GM18909 (cell line): ENCODE results near the gene NSFL1C.

Source experiments
- ATAC-seq: cut with Tn5 transposase; IDR thresholded peaks from one replicate; pipeline ENCODE4 v1.9.1; 2021; ENCODE audit warnings: mild to moderate bottlenecking; ENCODE audit not compliant: unreplicated experiment, poor library complexity

The NSFL1C gene

GRCh38 chr20:1462834-1463233, 3.8 kb downstream of the NSFL1C start:
- ATAC-seq: no peak

- ATAC-seq: no peak
Measured at GRCh38 chr20:1462001-1462400, 4.6 kb downstream of the NSFL1C start.

- ATAC-seq: no peak
Measured at GRCh38 chr20:1460275-1460674, 6.4 kb downstream of the NSFL1C start.

GRCh38 chr20:1457992-1458391, 8.7 kb downstream of the NSFL1C start:
- no peak for ATAC-seq

- ATAC-seq: no peak
Measured at GRCh38 chr20:1456300-1456699, 10.3 kb downstream of the NSFL1C start.

GRCh38 chr20:1450926-1451491, 15.6 kb downstream of the NSFL1C start:
- ATAC-seq: no peak

GRCh38 chr20:1449370-1449769, 17.3 kb downstream of the NSFL1C start:
- no peak for ATAC-seq

GRCh38 chr20:1448081-1448620, 18.5 kb downstream of the NSFL1C start:
- no peak for ATAC-seq

- no peak for ATAC-seq
Measured at GRCh38 chr20:1446536-1446935, 20.1 kb downstream of the NSFL1C start.

GRCh38 chr20:1443085-1443484, 23.6 kb downstream of the NSFL1C start:
- no peak for ATAC-seq

GRCh38 chr20:1442304-1442703, 24.3 kb downstream of the NSFL1C start:
- no peak for ATAC-seq

- ATAC-seq: no peak
Measured at GRCh38 chr20:1441133-1441532, 25.5 kb downstream of the NSFL1C start.

- ATAC-seq: no peak
Measured at GRCh38 chr20:1440024-1440423, 26.6 kb downstream of the NSFL1C start.

GRCh38 chr20:1438361-1438760, 28.3 kb downstream of the NSFL1C start:
- ATAC-seq: no peak

- ATAC-seq: no peak
Measured at GRCh38 chr20:1437235-1437904, 29.3 kb downstream of the NSFL1C start.

GRCh38 chr20:1436263-1436662, 30.4 kb downstream of the NSFL1C start:
- ATAC-seq: no peak

GRCh38 chr20:1435337-1435699, 31.3 kb downstream of the NSFL1C start:
- peak; percentile 30 for ATAC-seq

GRCh38 chr20:1434571-1435336, 31.9 kb downstream of the NSFL1C start:
- ATAC-seq: peak; percentile 88

- no peak for ATAC-seq
Measured at GRCh38 chr20:1431158-1431557, 35.5 kb downstream of the NSFL1C start.

GRCh38 chr20:1430004-1430451, 36.6 kb downstream of the NSFL1C start:
- ATAC-seq: no peak

- no peak for ATAC-seq
Measured at GRCh38 chr20:1429143-1429728, 37.4 kb downstream of the NSFL1C start.
